H1 (cell line): ENCODE results near the gene FSD1. TPM values are rescaled to one million over a fixed set of nuclear protein-coding genes. Genes with fewer than 3 reads are reported as not detected.
A peak's percentile ranks its signal among the peaks of the same experiment; 100 is the strongest.

Experiments
- CTCF ChIA-PET: fragments of 300-600 bp; sonication (Branson Sonifier 250); formaldehyde crosslinking; loops from one replicate; lab custom pipeline; 2021; ENCODE audit not compliant: partially characterized antibody; lab: Charles Lee
- POLR2A ChIA-PET: fragments of 300-600 bp; sonication (Branson Sonifier 250); formaldehyde crosslinking; loops from one replicate; lab custom pipeline; 2021; ENCODE audit warnings: inconsistent platforms; ENCODE audit not compliant: partially characterized antibody; lab: Charles Lee
- DNase-seq, 2 experiments: peaks; one replicate each; pipeline versions ENCODE4 v3.0.0 to v3.0.0-alpha.2; 2010 to 2022; ENCODE audit warnings: low spot score in 2 of 2, low read depth in 1 of 2, mixed read lengths in 1 of 2
- FAIRE-seq: peaks from 2 replicates; lab custom pipeline; 2011; peaks lifted over from hg19 to GRCh38; lab: Jason Lieb, UNC
- H2AFZ ChIP-seq: 2 replicates; pipeline ENCODE4 v1.8.1; 2012; ENCODE audit warnings: low read length, inconsistent platforms
- H2AK5ac ChIP-seq: 2 replicates; pipeline ENCODE4 v1.6.1; 2013; ENCODE audit warnings: low read depth, low read length
- H2BK120ac ChIP-seq: replicated peaks from 2 replicates; pipeline ENCODE3; 2013; ENCODE audit warnings: low read depth, low read length, inconsistent platforms
- H2BK12ac ChIP-seq: 2 replicates; pipeline ENCODE4 v1.6.1; 2013; ENCODE audit warnings: low read depth, low read length
- H2BK15ac ChIP-seq: 2 replicates; pipeline ENCODE4 v1.6.1; 2013; ENCODE audit warnings: low read length
- H2BK20ac ChIP-seq: 2 replicates; pipeline ENCODE4 v1.6.1; 2013; ENCODE audit warnings: low read length
- H2BK5ac ChIP-seq: 2 replicates; pipeline ENCODE4 v1.6.1; 2013; ENCODE audit warnings: low read depth, low read length
- H3K14ac ChIP-seq: 2 replicates; pipeline ENCODE4 v1.6.1; 2013; ENCODE audit warnings: inconsistent platforms; ENCODE audit not compliant: insufficient read length
- H3K18ac ChIP-seq: 2 replicates; pipeline ENCODE4 v1.6.1; 2013; ENCODE audit warnings: low read length; ENCODE audit errors: extremely low read depth
- H3K23ac ChIP-seq: 2 replicates; pipeline ENCODE4 v1.6.1; 2013; ENCODE audit warnings: inconsistent platforms; ENCODE audit not compliant: insufficient read length
- H3K23me2 ChIP-seq: 2 replicates; pipeline ENCODE4 v1.6.1; 2013; ENCODE audit warnings: low read depth, low read length
- H3K27ac ChIP-seq: 2 replicates; pipeline ENCODE4 v1.6.1; 2011; ENCODE audit warnings: low read depth, low read length, inconsistent platforms
- H3K27me3 ChIP-seq, 4 experiments: replicated peaks in 1 of 4; 1 replicate in 1 of 4; 2 replicates in 3 of 4; pipeline versions ENCODE4 v1.6.1 to v1.8.1; 2011 to 2013; ENCODE audit warnings: low read length in 3 of 4, mild to moderate bottlenecking in 3 of 4, inconsistent platforms in 2 of 4, mixed read lengths in 2 of 4, moderate library complexity in 1 of 4; ENCODE audit not compliant: control insufficient read depth in 3 of 4, insufficient read depth in 3 of 4; ENCODE audit errors: extremely low read depth in 1 of 4
- H3K36me3 ChIP-seq, 4 experiments: 2 replicates each; pipeline versions ENCODE4 v1.6.1 to v1.8.1; 2011 to 2013; ENCODE audit warnings: mild to moderate bottlenecking in 4 of 4, low read length in 3 of 4, moderate library complexity in 2 of 4, control low read depth in 1 of 4, inconsistent platforms in 1 of 4; ENCODE audit not compliant: insufficient read depth in 4 of 4, control insufficient read depth in 2 of 4
- H3K4ac ChIP-seq: replicated peaks from 2 replicates; pipeline ENCODE3; 2013; ENCODE audit warnings: low read length, low read depth, mixed read lengths, inconsistent platforms; ENCODE audit not compliant: insufficient read length
- H3K4me1 ChIP-seq, 4 experiments: replicated peaks in 1 of 4; 1 replicate in 1 of 4; 2 replicates in 3 of 4; pipeline versions ENCODE4 v1.6.1 to v1.8.1; 2011 to 2013; ENCODE audit warnings: low read length in 3 of 4, inconsistent platforms in 2 of 4, mixed read lengths in 1 of 4; ENCODE audit not compliant: insufficient read depth in 4 of 4, control insufficient read depth in 3 of 4
- H3K4me2 ChIP-seq, 2 experiments: 2 replicates each; pipeline versions ENCODE4 v1.6.1 to v1.8.1; 2011 to 2013; ENCODE audit warnings: low read depth in 2 of 2, low read length in 2 of 2, control low read depth in 1 of 2, inconsistent platforms in 1 of 2, mild to moderate bottlenecking in 1 of 2; ENCODE audit not compliant: insufficient read depth in 1 of 2
- H3K4me3 ChIP-seq, 4 experiments: fragments of 200-600, 300-600 bp in 1 of 4; sonication (generic), shearing (Covaris generic), sonication (Bioruptor Twin) in 1 of 4; 2 replicates each; pipeline versions ENCODE4 v1.5.1 to v1.8.1; 2011 to 2016; ENCODE audit warnings: low read length in 4 of 4, low read depth in 3 of 4, control low read depth in 2 of 4, inconsistent platforms in 2 of 4, mild to moderate bottlenecking in 2 of 4, mixed read lengths in 1 of 4, moderate library complexity in 1 of 4; ENCODE audit not compliant: insufficient read depth in 2 of 4; ENCODE audit errors: extremely low read depth in 1 of 4
- H3K56ac ChIP-seq: replicated peaks from 2 replicates; pipeline ENCODE3; 2013; ENCODE audit warnings: low read depth, mild to moderate bottlenecking, mixed read lengths, low read length, inconsistent platforms; ENCODE audit not compliant: insufficient read length
- H3K79me1 ChIP-seq: 2 replicates; pipeline ENCODE4 v1.6.1; 2013; ENCODE audit warnings: low read depth, low read length, control low read depth
- H3K79me2 ChIP-seq, 2 experiments: 2 replicates each; pipeline versions ENCODE4 v1.6.1 to v1.8.1; 2012 to 2013; ENCODE audit warnings: low read length in 2 of 2, mild to moderate bottlenecking in 2 of 2, inconsistent platforms in 1 of 2; ENCODE audit not compliant: insufficient read depth in 2 of 2, control insufficient read depth in 1 of 2
- H3K9ac ChIP-seq, 4 experiments: replicated peaks in 1 of 4; 1 replicate in 1 of 4; 2 replicates in 3 of 4; pipeline versions ENCODE4 v1.6.1 to v1.8.1; 2011 to 2013; ENCODE audit warnings: low read depth in 3 of 4, low read length in 3 of 4, control low read depth in 2 of 4, mild to moderate bottlenecking in 2 of 4, moderate library complexity in 2 of 4, inconsistent platforms in 1 of 4; ENCODE audit errors: extremely low read depth in 1 of 4
- H3K9me3 ChIP-seq, 2 experiments: 2 replicates each; pipeline versions ENCODE4 v1.6.1 to v1.8.1; 2012 to 2013; ENCODE audit warnings: mild to moderate bottlenecking in 2 of 2, moderate library complexity in 2 of 2, control low read depth in 1 of 2, inconsistent platforms in 1 of 2, low read depth in 1 of 2, low read length in 1 of 2, mixed read lengths in 1 of 2; ENCODE audit not compliant: insufficient read depth in 2 of 2
- H4K20me1 ChIP-seq, 2 experiments: replicated peaks in 1 of 2; 2 replicates each; pipeline versions ENCODE3 to v1.8.1; 2011 to 2013; ENCODE audit warnings: inconsistent platforms in 2 of 2, low read length in 2 of 2, mild to moderate bottlenecking in 1 of 2; ENCODE audit not compliant: insufficient read depth in 2 of 2, control insufficient read depth in 1 of 2
- H4K5ac ChIP-seq: 2 replicates; pipeline ENCODE4 v1.6.1; 2013; ENCODE audit warnings: low read length, low read depth, mixed read lengths, inconsistent platforms; ENCODE audit not compliant: insufficient read length
- H4K8ac ChIP-seq: 2 replicates; pipeline ENCODE4 v1.8.0; 2013; ENCODE audit warnings: mild to moderate bottlenecking, moderate library complexity, low read length, inconsistent platforms; ENCODE audit not compliant: insufficient read depth; ENCODE audit errors: extremely low read depth
- H4K91ac ChIP-seq: replicated peaks from 2 replicates; pipeline ENCODE3; 2013; ENCODE audit warnings: low read length, mixed read lengths, inconsistent platforms; ENCODE audit not compliant: insufficient read length
- ASH2L ChIP-seq: fragments of 200-600, 300-600 bp; sonication (generic); IDR thresholded peaks from one replicate; pipeline ENCODE4 v1.7.1; 2017; ENCODE audit warnings: low read length
- EP300 ChIP-seq, 2 experiments: IDR thresholded peaks; 1 replicate in 1 of 2; 2 replicates in 1 of 2; pipeline ENCODE4 v1.6.1; 2011 to 2012; ENCODE audit warnings: low read depth in 2 of 2, low read length in 2 of 2, mild to moderate bottlenecking in 2 of 2, borderline replicate concordance in 1 of 2, inconsistent platforms in 1 of 2, moderate library complexity in 1 of 2
- FOSL1 ChIP-seq: IDR thresholded peaks from 2 replicates; pipeline ENCODE4 v1.6.1; 2011; ENCODE audit warnings: mild to moderate bottlenecking, low read depth, low read length, moderate library complexity; ENCODE audit not compliant: insufficient read depth
- GTF2F1 ChIP-seq: IDR thresholded peaks from 2 replicates; pipeline ENCODE4 v1.6.1; 2012; ENCODE audit warnings: low read depth, low read length, improper control_type of control experiment, borderline replicate concordance
- POLR2A ChIP-seq, 2 experiments: IDR thresholded peaks; 1 replicate in 1 of 2; 2 replicates in 1 of 2; pipeline ENCODE4 v1.6.1; 2011; ENCODE audit warnings: low read depth in 2 of 2, low read length in 2 of 2, mild to moderate bottlenecking in 2 of 2; ENCODE audit errors: control extremely low read depth in 1 of 2
- RAD21 ChIP-seq, 2 experiments: IDR thresholded peaks in 1 of 2; conservative IDR thresholded peaks in 1 of 2; 2 replicates each; pipeline ENCODE4 v1.6.1; 2011; ENCODE audit warnings: low read depth in 2 of 2, low read length in 2 of 2, improper control_type of control experiment in 1 of 2, inconsistent platforms in 1 of 2, mild to moderate bottlenecking in 1 of 2, moderate library complexity in 1 of 2
- RNF2 ChIP-seq: fragments of 200-900, 300-1000 bp; sonication (generic); IDR thresholded peaks from 2 replicates; pipeline ENCODE4 v1.7.1; 2016; ENCODE audit warnings: borderline replicate concordance, low read depth, mild to moderate bottlenecking, antibody characterized with exemption, low read length; ENCODE audit not compliant: poor library complexity, severe bottlenecking; ENCODE audit errors: missing control alignments
- SIN3A ChIP-seq, 2 experiments: IDR thresholded peaks in 1 of 2; conservative IDR thresholded peaks in 1 of 2; 2 replicates each; pipeline ENCODE4 v1.6.1; 2011 to 2012; ENCODE audit warnings: low read length in 2 of 2, improper control_type of control experiment in 1 of 2, low read depth in 1 of 2, mild to moderate bottlenecking in 1 of 2
- SP2 ChIP-seq: IDR thresholded peaks from 2 replicates; pipeline ENCODE4 v1.6.1; 2012; ENCODE audit warnings: mild to moderate bottlenecking, low read length, inconsistent platforms
- SRF ChIP-seq: IDR thresholded peaks from 2 replicates; pipeline ENCODE4 v1.6.1; 2011; ENCODE audit warnings: mild to moderate bottlenecking, low read depth, low read length, moderate library complexity
- SUZ12 ChIP-seq: fragments of 200-600 bp; sonication (generic); IDR thresholded peaks from 2 replicates; pipeline ENCODE4 v1.6.1; 2012; ENCODE audit warnings: mild to moderate bottlenecking, inconsistent platforms, low read length, moderate library complexity, mixed read lengths
- TAF7 ChIP-seq: optimal IDR thresholded peaks from 2 replicates; pipeline ENCODE3; 2011; ENCODE audit warnings: low read depth, mild to moderate bottlenecking, inconsistent platforms, low read length, moderate library complexity, borderline replicate concordance
- WGBS, 2 experiments: shearing (Covaris generic) in 1 of 2; methylation state at CpG; one replicate each; pipeline versions ENCODE4 v1.1.6 to v1.1.7; 2013 to 2015; ENCODE audit warnings: low lambda C conversion rate in 2 of 2, mixed read lengths in 2 of 2, inconsistent platforms in 1 of 2, low coverage in 1 of 2, missing lambda C conversion rate in 1 of 2; ENCODE audit not compliant: insufficient replicate concordance in 2 of 2, insufficient coverage in 1 of 2, insufficient read length in 1 of 2; ENCODE audit errors: extremely low coverage in 1 of 2, missing lambda C conversion rate in 1 of 2; 5-methylcytosine and 5-hydroxymethylcytosine counted together
- polyA plus RNA-seq, 7 experiments: library from polyadenylated mRNA; depleted of rRNA in 3 of 7; stranded (reverse) in 5 of 7; unstranded in 2 of 7; fragments of >200 nt in 5 of 7; fragments of 200-250 nt in 2 of 7; gene quantifications; 1 replicate in 5 of 7; 2 replicates in 1 of 7; 4 replicates in 1 of 7; pipeline versions ENCODE4 v1.2.1 to v1.2.3, GENCODE V29; 2011 to 2013; ENCODE audit warnings: missing spikeins in 2 of 7, mixed read lengths in 2 of 7
- total RNA-seq: library from RNA; stranded (reverse); fragmentation: NEBNext Ultra II Directional; extraction: Animal tissue kit (Norgen Biotek cat#: 25700); gene quantifications from 2 replicates; pipeline ENCODE4 v1.2.1, GENCODE V29; 2021

The FSD1 gene
- total and polyA plus RNA-seq, 2 of the 8 experiments (the other 6 are each of a cell fraction or from before 2014, with no cell fraction given) = 58.8 to 181 TPM

DNA sequence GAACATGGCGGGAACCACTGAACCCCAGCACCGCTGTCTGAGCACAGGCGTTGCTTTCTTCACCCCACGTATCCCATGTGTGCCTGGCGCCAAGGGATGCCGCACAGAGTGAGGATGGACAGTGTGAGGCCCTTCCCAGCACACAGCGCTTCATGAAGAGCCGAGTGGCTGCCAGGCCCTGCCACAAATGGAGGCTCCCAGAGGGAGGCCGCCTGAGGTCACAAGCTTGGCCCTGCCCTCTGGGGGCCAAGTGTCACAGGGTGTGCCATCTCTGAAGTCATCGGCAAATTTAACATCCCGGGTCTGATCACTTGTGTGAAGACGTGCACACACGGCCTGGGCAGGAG, 63.4 kb downstream of the FSD1 start:
- Histone ChIP-seq H4K91ac (peak overlapping the region; percentile 17), H2AK5ac (no peak overlapping the region), H3K9ac (no peak overlapping the region), H3K56ac (no peak overlapping the region), H4K20me1 (peaks cover 25 to 45% of the 10 kb centered on the region in 2 experiments), H3K79me1 (peaks cover 30% of the 10 kb centered on the region), H3K79me2 (peaks cover 0 to 8% of the 10 kb centered on the region in 2 experiments; a peak in 1 of 4 replicates), H3K23ac (no peak overlapping the region), H3K27me3 (no peaks in the 10 kb centered on the region), H2BK120ac (no peak overlapping the region), H3K18ac (no peak overlapping the region), H2BK12ac (0 out of 2 replicates have a peak overlapping the region, but pooled peaks have one; percentile 1), H3K4me1 (peaks cover 0 to 14% (median 9%) of the 10 kb centered on the region in 4 experiments; a peak in 5 of 7 replicates), H3K4ac (no peak overlapping the region), H3K9me3 (no peaks in the 10 kb centered on the region), H3K4me3 (no peak overlapping the region), H2BK5ac (peak overlapping the region; percentile 49; the same call in 1 of the 2 replicates), H3K23me2 (no peaks in the 10 kb centered on the region), H2AFZ (no peak overlapping the region), H3K14ac (no peak overlapping the region), H4K5ac (no peak overlapping the region), H2BK15ac (0 out of 2 replicates have a peak overlapping the region, but pooled peaks have one; percentile 61), H2BK20ac (no peak overlapping the region), H3K36me3 (peaks cover 6 to 16% (median 7%) of the 10 kb centered on the region in 4 experiments; a peak in 5 of 8 replicates), H3K4me2 (no peak overlapping the region), H4K8ac (no peak overlapping the region), H3K27ac (no peak overlapping the region)
- POLR2A ChIA-PET = interaction anchor here (1.2 to 13.0 kb wide), 3 partner anchors 23 to 82 kb away, joined by 3 to 72 read pairs (median 3); partner anchors contain the start of gene MPND
- peak in 1 of 2 experiments; percentile 38 for DNase-seq
- 90% methylated on average over 12 of the region's 13 CpGs; no CpG with 5 or more reads in 1 of the 2 experiments for WGBS, 2 experiments
- CTCF ChIA-PET = interaction anchor here (0.9 to 2.9 kb wide), 4 partner anchors 8 to 232 kb away, joined by 3 to 18 read pairs (median 6); no protein-coding TSS in a partner anchor
- FAIRE-seq = no peak
- TF ChIP-seq SP2 (no peak), RNF2 (no peak), RAD21 (IDR thresholded peaks at IDR 0.05 in 1 of 2, conservative IDR thresholded peaks at IDR 0.05 in 1 of 2; ENCODE audit: low read depth in 2 of 2, low read length in 2 of 2) (no peak), SIN3A (conservative IDR thresholded peaks at IDR 0.05 in 1 of 2, IDR thresholded peaks at IDR 0.05 in 1 of 2; ENCODE audit: low read depth in 1 of 2, low read length in 2 of 2) (no peak), POLR2A (IDR thresholded peaks at IDR 0.05; ENCODE audit: control extremely low read depth in 1 of 2, low read depth in 2 of 2, low read length in 2 of 2) (no peak), FOSL1 (no peak), EP300 (IDR thresholded peaks at IDR 0.05; ENCODE audit: borderline replicate concordance in 1 of 2, low read depth in 2 of 2, low read length in 2 of 2) (no peak), TAF7 (no peak), SRF (no peak), ASH2L (no peak), GTF2F1 (no peak), SUZ12 (no peak)
